T-helper 9 cell (primary cell): ENCODE measurements around the gene ZMYND8.
A peak's percentile ranks its signal among the peaks of the same experiment; 100 is the strongest.
"Not testable (repeated sequence)": the region's sequence is repeated elsewhere in the genome, so short reads cannot be mapped to it uniquely, and the experiment has no call there.

Experiments used
- DNase-seq: peaks from one replicate; pipeline ENCODE4 v3.0.0-alpha.2; 2020

Gene ZMYND8

DNA sequence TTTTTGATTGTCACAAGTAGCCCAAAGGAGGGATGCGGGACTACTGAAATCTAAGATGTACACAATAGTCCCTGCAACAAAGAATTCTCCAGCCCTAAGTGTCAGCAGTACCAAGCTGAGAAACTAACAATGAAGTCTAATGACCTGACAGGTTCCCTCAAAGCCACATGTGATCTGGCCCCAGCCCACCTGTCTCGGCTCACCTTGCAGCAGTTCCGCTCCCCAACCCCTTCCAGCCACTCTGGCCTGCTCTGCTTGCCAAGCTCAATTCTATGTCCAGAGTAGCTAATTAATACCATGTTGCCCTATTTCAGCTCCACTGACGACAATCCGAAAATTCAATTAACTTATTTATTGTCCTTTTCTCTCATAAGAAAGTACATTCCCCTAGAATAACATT lies 72.1 kb downstream of the ZMYND8 start:
- DNase-seq: no peak

DNA sequence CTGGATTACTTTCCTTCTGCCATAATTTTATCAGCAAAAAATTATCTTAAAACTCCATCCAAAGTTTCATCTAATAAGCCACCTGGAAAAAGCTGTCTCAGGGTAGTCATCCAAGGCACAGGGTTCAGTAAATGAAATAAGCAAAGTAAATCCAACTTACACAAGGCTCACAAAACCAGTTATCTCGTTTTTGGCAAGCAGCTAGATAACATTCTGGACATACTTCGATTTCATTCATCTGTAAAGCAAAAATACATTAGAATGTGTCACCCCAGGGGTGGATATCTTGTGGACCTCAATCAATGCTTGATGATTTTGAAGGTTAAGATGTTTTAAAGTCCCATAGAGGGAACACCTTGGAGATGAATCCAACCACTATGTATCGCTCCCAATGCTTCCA lies 73.1 kb downstream of the ZMYND8 start:
- no peak for DNase-seq

DNA sequence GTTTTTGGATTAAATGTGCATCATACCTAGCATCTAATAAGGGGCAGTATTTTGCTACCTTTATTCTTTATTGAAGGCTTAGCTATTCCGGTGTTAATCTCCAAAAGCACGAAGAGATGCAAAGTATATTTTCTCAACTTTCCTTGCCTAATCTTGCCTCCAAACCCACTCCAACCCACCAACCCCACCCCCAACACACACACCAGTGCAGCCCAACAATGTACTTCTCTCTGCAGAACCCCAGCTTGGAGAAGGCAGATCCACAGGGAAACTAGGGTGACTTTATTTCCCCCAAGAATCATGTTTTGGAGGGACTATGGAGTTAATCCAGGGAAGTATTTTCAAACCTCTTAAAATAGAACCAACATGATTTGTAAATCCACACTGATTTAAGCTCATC lies 73.6 kb downstream of the ZMYND8 start:
- no peak for DNase-seq

DNA sequence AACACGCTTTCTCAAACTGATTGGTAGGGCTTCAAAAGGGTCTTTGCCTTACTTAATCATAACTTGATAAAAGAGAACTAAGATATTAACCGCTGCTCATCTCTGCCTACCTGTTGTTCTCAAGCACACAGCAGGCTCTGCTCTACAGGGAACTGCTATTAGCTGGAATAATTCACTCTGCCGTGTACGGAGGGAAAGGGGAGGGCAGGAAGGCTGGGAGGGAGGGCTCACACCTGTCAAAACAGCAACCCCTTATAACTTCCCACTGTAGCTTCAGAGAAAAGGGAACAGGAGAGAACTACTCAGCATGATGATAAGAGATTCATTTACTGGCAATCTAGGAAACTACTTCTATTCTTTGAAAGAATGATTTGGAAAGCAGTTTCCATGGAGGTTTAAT lies 75.1 kb downstream of the ZMYND8 start:
- no peak for DNase-seq

DNA sequence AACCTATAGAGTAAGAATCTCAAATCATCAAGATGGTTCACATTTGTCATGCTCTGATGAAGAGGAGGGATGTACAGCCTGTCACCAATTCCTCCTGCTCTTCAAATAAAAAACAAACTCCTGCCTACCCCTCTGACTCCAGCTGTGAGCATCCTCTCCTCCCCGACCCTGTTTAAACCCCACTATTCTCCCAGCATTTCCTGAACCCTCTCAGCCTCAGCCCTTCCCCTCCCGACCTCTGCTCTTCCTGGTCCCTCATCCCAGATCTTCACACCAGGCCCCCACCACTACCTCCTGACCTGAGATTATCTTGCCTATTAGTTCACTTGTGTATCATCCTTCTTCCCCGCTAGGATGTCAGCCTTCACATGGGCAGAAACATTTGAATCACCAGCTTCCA lies 75.8 kb downstream of the ZMYND8 start:
- DNase-seq: no peak

DNA sequence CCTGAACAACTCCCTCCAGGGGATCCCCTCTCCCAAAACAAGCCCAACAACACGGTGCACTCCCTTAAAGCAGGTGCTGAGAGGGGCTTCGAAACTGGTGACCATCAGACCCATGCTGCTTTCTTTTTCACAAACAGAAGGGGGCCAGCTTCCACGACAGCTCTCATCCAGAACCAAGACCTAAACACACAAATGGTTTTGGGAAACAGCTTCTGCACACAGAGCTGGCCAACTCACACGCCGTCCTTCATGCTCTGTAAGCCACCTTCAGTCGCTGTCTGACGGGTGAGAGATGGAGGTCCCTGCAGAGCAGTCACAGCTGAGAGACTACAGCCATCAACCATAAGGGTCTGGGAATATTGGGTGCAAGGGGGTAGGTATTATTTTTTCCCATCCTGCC lies 76.3 kb downstream of the ZMYND8 start:
- no peak for DNase-seq

DNA sequence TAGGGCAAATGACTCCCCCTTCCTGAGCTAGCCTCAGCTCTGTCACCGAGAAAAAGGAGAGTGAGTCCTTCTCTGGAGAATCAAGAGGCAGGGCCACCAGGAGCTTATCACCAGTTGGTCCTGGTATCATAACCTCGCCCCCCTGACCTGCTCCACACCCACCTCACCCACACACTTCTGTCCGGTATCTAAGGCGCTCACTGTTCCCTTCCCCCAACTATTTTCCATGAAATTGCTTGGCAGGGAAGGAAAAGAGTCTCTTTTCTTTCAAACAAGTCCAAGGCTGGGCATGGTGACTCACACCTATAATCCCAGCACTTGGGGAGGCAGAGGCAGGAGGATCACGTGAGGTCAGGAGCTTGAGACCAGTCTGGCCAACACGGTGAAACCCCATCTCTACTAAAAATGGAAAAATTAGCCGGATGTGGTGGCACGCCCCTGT lies 77.6 kb downstream of the ZMYND8 start:
- no peak for DNase-seq

DNA sequence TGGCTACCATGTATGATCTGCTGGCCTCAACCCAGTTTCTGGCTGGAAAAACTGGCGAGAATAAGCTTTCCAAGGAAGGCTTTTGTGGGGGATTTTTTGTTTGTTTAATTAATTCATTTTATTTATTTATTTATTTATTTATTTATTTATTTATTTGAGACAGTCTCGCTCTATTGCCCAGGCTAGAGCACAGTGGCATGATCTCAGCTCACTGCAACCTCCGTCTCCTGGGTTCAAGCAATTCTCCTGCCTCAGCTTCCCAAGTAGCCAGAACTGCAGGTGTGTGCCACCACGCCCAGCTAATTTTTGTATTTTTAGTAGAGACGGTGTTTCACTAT lies 79.0 kb downstream of the ZMYND8 start:
- not testable (repeated sequence) for DNase-seq

DNA sequence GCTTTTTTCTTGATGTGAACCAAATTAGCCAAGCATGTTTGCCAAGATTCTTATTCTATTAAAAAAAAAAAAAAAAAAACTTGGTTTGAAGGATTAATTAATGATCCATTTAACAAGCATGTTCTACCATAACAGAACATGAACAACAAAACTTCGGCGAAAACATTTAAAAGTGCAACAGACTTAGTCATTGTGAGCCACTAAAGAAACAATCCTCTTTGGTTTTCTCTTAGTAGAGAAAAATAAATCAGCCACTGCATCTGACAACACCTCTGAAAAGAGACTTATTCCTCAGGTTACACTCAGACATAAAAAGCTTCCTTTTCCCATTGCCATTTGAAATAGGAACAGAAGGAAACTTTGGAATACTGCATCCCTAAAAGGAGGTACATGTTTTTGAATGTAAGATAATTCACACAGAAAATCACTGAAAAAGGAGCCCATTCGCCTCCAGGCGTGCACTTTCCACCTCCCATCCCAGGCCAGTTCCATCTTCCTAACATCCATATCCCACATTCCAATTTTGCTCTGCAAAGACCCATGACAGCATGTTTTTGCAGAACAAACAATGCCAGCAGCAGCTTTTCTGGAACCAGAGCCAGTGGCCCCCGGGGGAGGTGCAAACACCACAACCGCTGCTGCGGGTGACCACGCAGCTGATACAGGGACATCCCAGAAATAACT lies 79.5 kb downstream of the ZMYND8 start:
- DNase-seq: no peak

DNA sequence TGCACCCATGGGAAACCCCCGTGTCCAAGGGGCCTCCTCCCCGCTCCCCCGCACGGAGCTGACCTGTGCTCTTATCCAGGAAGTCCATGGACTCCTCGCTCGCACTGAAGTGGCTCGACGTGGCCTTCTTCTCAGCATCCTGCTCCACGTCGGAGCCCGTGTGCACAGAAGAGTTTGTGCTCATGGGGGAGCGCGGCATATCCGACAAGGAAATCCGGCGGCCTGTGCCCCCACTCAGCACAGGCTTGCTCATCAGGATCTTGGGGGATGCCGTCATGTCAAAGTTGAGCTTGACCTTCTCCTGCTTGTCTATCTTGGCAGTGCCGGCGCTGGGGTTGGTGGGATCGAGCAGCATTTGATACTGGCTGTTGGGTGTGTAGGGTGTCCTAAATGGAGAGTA lies 80.2 kb downstream of the ZMYND8 start:
- no peak for DNase-seq

DNA sequence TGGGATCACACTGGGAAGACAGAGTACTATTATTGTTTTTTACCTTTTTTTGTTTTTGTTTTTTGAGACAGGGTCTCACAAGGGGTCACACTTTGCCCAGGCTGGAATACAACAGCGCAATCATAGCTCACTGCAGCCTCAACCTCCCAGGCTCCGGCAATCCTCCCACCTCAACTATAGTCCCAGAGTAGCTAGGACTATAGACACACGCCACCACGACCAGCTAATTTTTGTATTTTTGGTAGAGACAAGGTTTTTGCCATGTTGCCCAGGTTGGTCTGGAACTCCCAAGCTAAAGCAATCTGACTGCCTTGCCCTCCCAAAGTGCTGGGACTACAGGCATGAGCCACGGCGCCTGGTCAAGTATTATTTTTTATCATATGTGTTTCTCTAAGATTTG lies 81.0 kb downstream of the ZMYND8 start:
- DNase-seq: no peak

DNA sequence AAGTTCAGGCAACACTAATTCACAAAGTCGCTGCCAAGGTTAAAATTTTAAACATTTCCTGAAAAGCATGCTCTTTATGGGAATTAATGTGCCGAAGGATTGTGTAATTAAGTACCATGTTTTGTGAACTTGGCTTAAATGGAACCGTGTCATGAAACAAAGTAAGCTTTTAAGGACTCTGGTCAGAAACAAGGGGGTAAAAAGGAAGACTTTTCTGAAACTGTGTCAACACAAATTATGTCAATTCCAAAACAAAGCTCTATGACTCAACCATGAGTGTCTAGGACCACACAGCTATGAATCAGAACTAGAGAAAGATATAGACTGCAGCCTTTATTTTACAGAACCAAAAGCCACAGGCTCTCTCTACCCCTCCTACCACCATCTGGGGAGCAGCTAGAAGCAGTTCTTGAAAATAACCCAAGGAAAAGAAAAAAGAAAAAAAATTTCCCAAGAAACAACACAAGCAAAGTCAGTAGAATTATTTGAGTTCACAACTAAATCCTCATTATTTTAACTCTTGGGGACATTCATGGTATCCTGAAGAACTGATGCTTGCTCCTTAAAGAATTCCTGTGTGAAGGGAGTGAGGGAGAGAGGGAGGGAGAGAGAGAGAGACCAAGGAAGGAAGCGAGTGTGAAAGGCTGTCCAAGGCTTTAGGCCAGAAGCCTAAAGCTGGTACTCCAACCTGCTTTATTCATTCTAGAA lies 81.9 kb downstream of the ZMYND8 start:
- DNase-seq: no peak

DNA sequence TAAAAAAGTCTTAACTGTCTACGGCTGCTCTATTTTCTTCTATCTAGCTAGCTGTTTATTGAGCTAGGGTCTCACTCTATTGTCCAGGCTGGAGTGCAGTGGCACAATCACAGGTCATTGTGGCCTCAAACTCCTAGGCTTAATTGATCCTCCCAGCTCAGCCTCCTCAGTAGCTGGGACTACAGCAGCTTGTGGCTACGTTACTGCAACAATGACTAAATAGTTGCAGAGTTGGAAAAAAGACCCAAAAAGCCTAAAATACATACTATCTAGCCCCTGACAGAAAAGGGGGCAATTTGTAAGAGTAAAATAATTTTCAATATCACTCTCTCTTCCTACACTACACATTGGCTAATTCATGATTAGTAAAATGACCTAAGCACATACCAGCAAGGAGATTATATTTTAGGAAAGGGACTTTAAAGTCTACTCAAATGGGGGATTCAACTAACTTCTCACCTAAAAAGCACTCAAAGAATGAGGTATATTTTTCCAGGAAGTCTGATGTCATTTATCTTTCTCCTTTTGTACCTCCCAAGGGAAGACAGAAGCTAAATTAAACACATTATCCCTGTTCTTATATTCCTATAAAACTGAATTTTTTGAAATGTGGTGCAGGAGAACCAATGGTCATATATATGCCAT lies 82.8 kb downstream of the ZMYND8 start:
- DNase-seq: no peak

DNA sequence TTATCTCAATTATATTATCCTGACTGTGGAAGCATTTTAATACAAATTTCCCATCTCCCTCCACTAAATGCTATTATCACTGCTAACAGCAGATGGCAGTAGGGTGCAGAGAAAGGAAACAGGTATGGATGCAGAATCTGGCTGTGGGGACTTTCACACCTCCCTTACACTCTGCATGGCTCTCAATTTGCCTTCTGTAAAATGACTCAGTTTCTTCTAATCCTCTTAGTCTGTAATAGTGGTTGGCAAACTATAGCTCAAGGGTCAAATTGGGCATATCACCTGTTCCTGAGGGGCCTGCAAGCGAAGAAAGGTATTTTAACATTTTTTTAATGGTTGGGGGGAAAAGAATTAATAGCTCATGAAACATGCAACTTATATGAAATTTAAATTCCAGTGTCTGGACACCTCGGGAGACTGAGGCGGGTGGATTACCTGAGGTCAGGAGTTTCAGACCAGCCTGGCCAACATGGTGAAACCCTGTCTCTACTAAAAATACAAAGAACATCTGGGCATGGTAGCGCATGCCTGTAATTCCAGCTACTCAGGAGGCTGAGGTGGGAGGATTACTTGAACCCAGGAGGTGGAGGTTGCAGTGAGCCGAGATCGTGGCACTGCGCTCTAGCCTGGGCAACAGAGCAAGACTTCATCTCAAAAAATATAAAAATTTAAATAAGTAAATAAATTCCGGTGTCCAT lies 83.5 kb downstream of the ZMYND8 start:
- DNase-seq: peak; percentile 23

DNA sequence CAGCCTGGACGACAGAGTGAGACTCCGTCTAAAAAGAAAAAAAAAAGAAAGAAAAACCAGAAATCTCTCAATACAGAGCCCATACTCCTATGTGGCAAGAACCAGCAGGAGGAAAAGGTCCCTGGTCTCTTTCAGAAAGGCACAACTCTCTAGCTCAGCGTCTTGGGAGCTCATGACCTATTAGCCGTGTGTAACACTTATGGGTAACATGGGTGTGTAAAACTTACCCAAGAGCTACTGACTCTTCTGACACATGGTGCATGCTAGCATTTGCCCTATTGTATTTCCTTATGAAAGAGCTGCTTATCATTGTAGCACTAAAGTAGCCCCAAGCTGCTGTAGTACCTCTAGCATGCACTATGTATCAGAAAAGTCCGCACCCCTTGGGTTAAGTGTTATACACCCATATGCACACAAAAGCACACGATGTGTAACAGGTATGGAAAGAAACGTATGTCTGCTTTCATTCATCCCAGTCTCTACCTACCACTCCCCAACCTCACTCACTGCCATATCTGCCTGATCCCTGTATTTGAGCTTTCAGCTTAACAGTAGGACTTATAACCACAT lies 85.4 kb downstream of the ZMYND8 start:
- DNase-seq: no peak

DNA sequence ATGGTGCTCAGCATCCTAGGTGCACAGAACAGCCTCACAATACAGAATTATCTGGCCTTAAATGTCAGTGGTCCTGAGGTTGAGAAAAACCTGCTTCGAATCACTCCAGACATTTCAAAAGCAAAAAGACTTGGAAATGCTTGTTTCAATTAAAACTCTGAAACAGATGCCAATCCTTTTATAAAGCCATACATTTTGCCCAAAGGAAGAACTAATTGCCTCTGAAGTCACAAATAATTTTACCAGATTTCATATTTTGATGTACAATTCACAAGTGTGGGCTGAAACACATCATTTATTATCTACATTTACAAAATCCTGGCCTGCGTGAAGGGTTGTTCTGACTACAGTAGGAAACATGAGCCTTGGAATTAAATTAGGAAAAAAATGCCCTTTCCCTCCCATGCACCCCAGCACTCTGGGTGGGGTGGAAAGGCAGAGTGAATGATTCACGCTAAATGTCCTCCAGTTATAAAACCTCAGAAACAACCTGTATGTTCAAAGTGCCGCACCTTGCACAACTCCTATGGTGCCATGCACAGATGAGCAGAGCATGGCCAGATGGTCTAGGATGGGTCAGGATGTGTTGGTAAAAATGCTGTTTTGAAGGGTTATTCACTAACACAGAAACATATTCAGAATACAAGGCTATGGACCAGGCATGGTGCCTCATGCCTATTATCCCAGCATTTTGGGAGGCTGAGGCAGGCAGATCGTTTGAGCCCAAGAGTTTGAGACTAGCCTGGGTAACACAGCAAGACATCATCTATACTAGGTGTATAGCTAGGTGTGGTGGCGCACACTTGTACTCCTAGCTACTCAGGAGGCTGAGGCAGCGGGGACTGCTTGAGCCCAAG lies 87.0 kb downstream of the ZMYND8 start:
- DNase-seq: no peak

DNA sequence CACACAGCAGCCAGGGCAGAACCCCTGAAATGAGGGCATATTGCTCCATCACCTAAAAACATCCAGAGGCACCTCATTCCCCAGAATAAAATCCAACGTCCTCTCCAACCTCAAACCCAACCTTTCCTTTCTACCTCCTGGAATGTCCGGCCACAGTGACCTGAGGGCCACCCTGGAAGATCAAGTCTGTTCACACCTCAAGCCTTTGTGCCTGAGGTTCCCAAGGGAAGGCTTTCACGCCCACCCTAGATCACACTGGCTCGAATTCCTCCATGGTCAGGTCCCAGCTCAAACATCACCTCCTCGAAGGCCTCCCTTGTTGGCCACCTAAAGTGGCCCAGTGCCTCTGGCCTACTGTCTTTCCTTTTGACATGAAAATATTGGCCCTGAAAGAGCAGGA lies 88.9 kb downstream of the ZMYND8 start:
- no peak for DNase-seq

DNA sequence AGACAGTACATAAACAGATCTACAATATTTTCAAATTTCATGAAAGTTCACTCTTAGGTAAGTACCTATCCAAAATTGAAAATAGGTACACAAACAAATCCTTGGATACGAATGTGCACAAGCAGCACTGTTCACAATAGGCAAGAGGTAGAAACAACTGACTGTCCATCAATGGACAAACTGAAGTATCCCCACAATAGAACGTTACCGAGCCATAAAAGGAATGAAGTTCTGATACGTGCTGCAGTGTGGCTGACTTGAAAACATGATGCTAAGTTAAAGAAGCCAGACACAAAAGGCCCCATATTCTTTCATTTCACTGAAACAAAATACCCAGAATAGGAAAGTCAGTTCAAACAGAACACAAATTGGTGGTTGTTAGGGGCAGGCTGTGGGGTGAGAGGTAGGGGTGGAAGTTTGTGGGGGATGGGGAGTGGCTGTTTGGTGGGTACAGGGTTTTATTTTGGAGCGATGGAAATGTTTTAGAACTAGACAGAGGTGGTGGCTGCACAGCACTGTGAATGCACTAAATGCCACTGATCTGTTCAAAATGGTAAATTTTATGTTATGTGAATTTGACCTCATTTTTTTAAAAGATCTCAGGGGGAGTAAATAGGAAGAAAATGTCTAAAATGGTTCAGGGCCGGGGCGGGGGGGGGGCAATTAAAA lies 89.5 kb downstream of the ZMYND8 start:
- DNase-seq: no peak

DNA sequence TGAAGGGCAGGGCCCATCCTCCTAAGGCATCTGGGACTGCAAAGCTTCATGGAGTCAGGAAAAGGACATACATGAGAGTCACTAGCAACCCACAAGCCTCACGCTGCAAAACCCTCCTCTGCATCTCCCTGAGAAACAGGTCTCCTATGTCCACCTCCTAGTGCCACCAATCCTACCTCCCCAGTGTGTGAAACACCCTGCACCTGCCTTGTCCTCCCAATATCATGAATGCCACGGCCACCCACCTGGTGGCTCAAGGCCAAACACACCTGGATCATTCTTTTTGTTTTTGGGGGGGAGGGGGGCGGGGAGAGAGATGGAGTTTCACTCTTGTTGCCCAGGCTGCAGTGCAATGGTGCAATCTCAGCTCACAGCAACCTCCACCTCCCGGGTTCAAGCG lies 90.5 kb downstream of the ZMYND8 start:
- DNase-seq: no peak

DNA sequence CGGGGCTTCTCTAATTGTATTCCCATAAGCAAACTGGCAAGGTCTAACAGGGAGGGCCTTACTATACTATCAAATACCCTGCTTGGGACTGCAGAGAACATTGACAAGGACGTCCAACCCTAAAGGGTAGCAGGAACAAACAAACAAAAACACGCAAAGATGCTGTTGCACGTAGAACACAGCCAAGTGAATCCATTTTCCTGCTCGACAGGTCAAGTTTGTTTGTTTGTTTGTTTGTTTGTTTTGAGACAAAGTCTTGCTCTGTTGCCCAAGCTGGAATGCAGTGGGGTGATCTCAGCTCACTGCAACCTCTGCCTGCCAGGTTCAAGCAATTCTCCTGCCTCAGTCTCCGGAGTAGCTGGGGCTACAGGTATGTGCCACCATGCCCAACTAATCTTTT lies 91.3 kb downstream of the ZMYND8 start:
- DNase-seq: no peak

DNA sequence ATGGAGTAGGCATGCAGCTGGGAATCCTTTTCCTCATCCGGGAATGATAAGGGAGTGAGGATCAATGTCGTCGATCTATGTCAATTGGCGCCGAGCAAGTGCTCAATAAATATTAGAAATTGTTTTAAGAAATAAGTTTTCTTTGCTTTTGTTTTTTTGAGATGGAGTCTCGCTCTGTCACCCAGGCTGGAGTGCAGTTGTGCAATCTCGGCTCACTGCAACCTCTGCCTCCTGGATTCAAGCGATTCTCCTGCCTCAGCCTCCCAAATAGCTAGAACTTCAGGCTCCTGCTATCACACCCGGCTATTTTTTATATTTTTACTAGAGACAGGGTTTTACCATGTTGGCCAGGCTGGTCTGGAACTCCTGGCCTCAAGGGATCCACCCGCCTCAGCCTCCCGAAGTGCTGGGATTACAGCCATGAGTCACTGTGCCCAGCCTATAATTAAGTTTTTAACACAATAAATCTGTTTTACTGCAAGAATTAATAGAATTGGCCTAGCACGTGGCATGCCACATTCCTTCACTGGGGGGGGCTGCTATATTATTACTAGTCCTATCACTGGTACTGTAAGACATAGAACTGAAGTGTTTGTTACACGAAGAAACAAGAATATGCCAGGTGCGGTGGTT lies 92.2 kb downstream of the ZMYND8 start:
- not testable (repeated sequence) for DNase-seq
